ENCODE results near the gene PHLDA2. TPM values are rescaled to one million over a fixed set of nuclear protein-coding genes. Genes with fewer than 3 reads are reported as not detected.

Gene PHLDA2
- total and polyA plus RNA-seq, 2 of the 13 experiments (the other 11 are each of a cell fraction or from before 2014, with no cell fraction given): 0.55 to 0.78 TPM

- intact Hi-C loops (cut with micrococcal nuclease; ENCODE audit: unreplicated experiment): loop anchor here (1.0 to 5.0 kb wide), 3 partner anchors 195 to 355 kb away; no protein-coding TSS in a partner anchor
- DNase-seq (ENCODE audit: low spot score) (no peak), ATAC-seq (no peak), FAIRE-seq (no peak)
- TF ChIP-seq ZNF558 (CRISPR knock-in tag; IDR thresholded peaks at IDR 0.05; ENCODE audit: borderline replicate concordance) (no peak), ZBTB33 (CRISPR knock-in tag; IDR thresholded peaks at IDR 0.05) (peak; percentile 65), ADNP (CRISPR knock-in tag; IDR thresholded peaks at IDR 0.05) (no peak)
- Histone ChIP-seq H3K4me3 (replicated peaks in 1 of 3; ENCODE audit: insufficient read depth in 1 of 3, low read depth in 2 of 3, low read length in 3 of 3) (no peak overlapping the region), H3K4me2 (ENCODE audit: low read depth, low read length) (no peak overlapping the region), H3K9me3 (ENCODE audit: low read length) (no peaks in the 10 kb centered on the region), H3K27ac (ENCODE audit: extremely low read length, insufficient read depth, low read length) (no peak overlapping the region), H4K20me1 (ENCODE audit: insufficient read depth, low read length) (no peaks in the 10 kb centered on the region), H3K27me3 (ENCODE audit: control insufficient read depth in 1 of 2, insufficient read depth in 2 of 2, low read length in 2 of 2) (peaks cover 3 to 16% of the 10 kb centered on the region in 2 experiments; a peak in 4 of 5 replicates), H3K79me2 (ENCODE audit: insufficient read depth, low read length) (no peaks in the 10 kb centered on the region), H3K9ac (ENCODE audit: insufficient read depth, low read depth, low read length) (no peak overlapping the region), H3K36me3 (replicated peaks in 1 of 2; ENCODE audit: control insufficient read depth in 1 of 2, insufficient read depth in 2 of 2, low read length in 2 of 2) (no peaks in the 10 kb centered on the region), H3K4me1 (ENCODE audit: insufficient read depth, low read length) (peaks cover 38% of the 10 kb centered on the region), H2AFZ (ENCODE audit: low read length) (no peak overlapping the region)
- in situ Hi-C loops (cut with HindIII; ENCODE audit: extremely low pct_ligation_motif_present, low pct_unique_long_range_greater_than_20kb): loop anchor here (5.0 kb wide), 1 partner anchor 355 kb away; no protein-coding TSS in a partner anchor
- CTCF ChIA-PET (ENCODE audit: low intra/inter-chr PET ratio, low total read pairs): interaction anchor here (2.3 to 8.6 kb wide), 2 partner anchors 195 to 355 kb away, joined by 25 to 148 read pairs; no protein-coding TSS in a partner anchor
- POLR2A ChIA-PET: interaction anchor here (0.9 to 2.7 kb wide), 2 partner anchors 15 to 324 kb away, joined by 3 to 10 read pairs; a partner anchor contains a TSS
- BruUV-seq (replicated peaks): no TSS peak
- WGBS (ENCODE audit: low lambda C conversion rate): 76% methylated on average over 10 of the region's 11 CpGs
Measured at GRCh38 chr11:2887515-2888195, 41.6 kb downstream of the PHLDA2 start.

GRCh38 chr11:2886936-2887335 is 42.3 kb downstream of the PHLDA2 start:
- DNase-seq (ENCODE audit: low spot score): no peak
- H3K9ac ChIP-seq (ENCODE audit: insufficient read depth, low read depth, low read length): no peak overlapping the region
- no peak overlapping the region for H3K4me2 ChIP-seq (ENCODE audit: low read depth, low read length)
- no peak overlapping the region for H3K27ac ChIP-seq (ENCODE audit: extremely low read length, insufficient read depth, low read length)
- peaks cover 31% of the 10 kb centered on the region for H3K4me1 ChIP-seq (ENCODE audit: insufficient read depth, low read length)
- intact Hi-C loops (cut with micrococcal nuclease; ENCODE audit: unreplicated experiment) (loop anchor here (5.0 kb wide), 1 partner anchor 195 kb away; no protein-coding TSS in a partner anchor), in situ Hi-C loops (cut with HindIII; ENCODE audit: extremely low pct_ligation_motif_present, low pct_unique_long_range_greater_than_20kb) (loop anchor here (5.0 kb wide), 1 partner anchor 355 kb away; no protein-coding TSS in a partner anchor)
- ChIA-PET POLR2A (no interaction called here), CTCF (ENCODE audit: low intra/inter-chr PET ratio, low total read pairs) (interaction anchor here (2.3 to 8.6 kb wide), 2 partner anchors 194 to 354 kb away, joined by 25 to 148 read pairs; no protein-coding TSS in a partner anchor)
- peaks cover 3 to 23% of the 10 kb centered on the region in 2 experiments; a peak in 4 of 5 replicates for H3K27me3 ChIP-seq (ENCODE audit: control insufficient read depth in 1 of 2, insufficient read depth in 2 of 2, low read length in 2 of 2)
- H3K4me3 ChIP-seq (replicated peaks in 1 of 3; ENCODE audit: insufficient read depth in 1 of 3, low read depth in 2 of 3, low read length in 3 of 3): no peak overlapping the region
- H4K20me1 ChIP-seq (ENCODE audit: insufficient read depth, low read length): no peaks in the 10 kb centered on the region
- no peak overlapping the region for H2AFZ ChIP-seq (ENCODE audit: low read length)
- ATAC-seq: no peak
- H3K79me2 ChIP-seq (ENCODE audit: insufficient read depth, low read length): no peaks in the 10 kb centered on the region
- no peaks in the 10 kb centered on the region for H3K36me3 ChIP-seq (replicated peaks in 1 of 2; ENCODE audit: control insufficient read depth in 1 of 2, insufficient read depth in 2 of 2, low read length in 2 of 2)
- no peak for FAIRE-seq
- WGBS (ENCODE audit: low lambda C conversion rate): 50% methylated on average over 2 of the region's 5 CpGs
- BruUV-seq (replicated peaks): no TSS peak
- H3K9me3 ChIP-seq (ENCODE audit: low read length): no peaks in the 10 kb centered on the region
- no peak for TF ChIP-seq ZNF839 (CRISPR knock-in tag; IDR thresholded peaks at IDR 0.05; ENCODE audit: borderline replicate concordance)
- no peak for TF ChIP-seq CSRNP2 (CRISPR knock-in tag; conservative IDR thresholded peaks at IDR 0.05; ENCODE audit: low read depth)
- no peak for TF ChIP-seq CERS6 (CRISPR knock-in tag; IDR thresholded peaks at IDR 0.05)
- TF ChIP-seq ZNF282 (IDR thresholded peaks at IDR 0.05; ENCODE audit: partially characterized antibody): no peak
- no peak for TF ChIP-seq GPBP1L1 (CRISPR knock-in tag; IDR thresholded peaks at IDR 0.05)
- TF ChIP-seq NFYC (CRISPR knock-in tag; IDR thresholded peaks at IDR 0.05): no peak
- TF ChIP-seq BRD4 (CRISPR knock-in tag; IDR thresholded peaks at IDR 0.05): no peak
- TF ChIP-seq NRL (CRISPR knock-in tag; IDR thresholded peaks at IDR 0.05; ENCODE audit: borderline replicate concordance): no peak

Measured in HepG2 (cell line).